ENCODE data around the gene PRKD2. TPM values are rescaled to one million over a fixed set of nuclear protein-coding genes. Genes with fewer than 3 reads are reported as not detected.
A peak's percentile ranks its signal among the peaks of the same experiment; 100 is the strongest.
"Not testable (repeated sequence)": the region's sequence is repeated elsewhere in the genome, so short reads cannot be mapped to it uniquely, and the experiment has no call there.

PRKD2 gene
- total RNA-seq, result 101 TPM

GRCh38 chr19:46717034-46717715 lies at the start of gene PRKD2:
PRKD2 (minus strand) TSS chr19:46717114; CDS start chr19:46716370, 744 bp downstream.
- intact Hi-C loops (cut with DNase I), result no loop called here
- peaks cover 5 to 18% of the 10 kb centered on the region in 2 donors for H3K4me1 ChIP-seq

GRCh38 chr19:46764817-46765291 lies 47.9 kb upstream of the PRKD2 start:
- intact Hi-C loops (cut with DNase I), result no loop called here
- no peaks in the 10 kb centered on the region for H3K27me3 ChIP-seq
- H3K9me3 ChIP-seq, result no peaks in the 10 kb centered on the region
- no peaks in the 10 kb centered on the region for H3K36me3 ChIP-seq
- H3K27ac ChIP-seq, result no peak overlapping the region
- DNase-seq (ENCODE audit: low spot score in 2 of 2), result no peak
- H3K4me1 ChIP-seq, result no peaks in the 10 kb centered on the region
- TF ChIP-seq, protein P1, sequence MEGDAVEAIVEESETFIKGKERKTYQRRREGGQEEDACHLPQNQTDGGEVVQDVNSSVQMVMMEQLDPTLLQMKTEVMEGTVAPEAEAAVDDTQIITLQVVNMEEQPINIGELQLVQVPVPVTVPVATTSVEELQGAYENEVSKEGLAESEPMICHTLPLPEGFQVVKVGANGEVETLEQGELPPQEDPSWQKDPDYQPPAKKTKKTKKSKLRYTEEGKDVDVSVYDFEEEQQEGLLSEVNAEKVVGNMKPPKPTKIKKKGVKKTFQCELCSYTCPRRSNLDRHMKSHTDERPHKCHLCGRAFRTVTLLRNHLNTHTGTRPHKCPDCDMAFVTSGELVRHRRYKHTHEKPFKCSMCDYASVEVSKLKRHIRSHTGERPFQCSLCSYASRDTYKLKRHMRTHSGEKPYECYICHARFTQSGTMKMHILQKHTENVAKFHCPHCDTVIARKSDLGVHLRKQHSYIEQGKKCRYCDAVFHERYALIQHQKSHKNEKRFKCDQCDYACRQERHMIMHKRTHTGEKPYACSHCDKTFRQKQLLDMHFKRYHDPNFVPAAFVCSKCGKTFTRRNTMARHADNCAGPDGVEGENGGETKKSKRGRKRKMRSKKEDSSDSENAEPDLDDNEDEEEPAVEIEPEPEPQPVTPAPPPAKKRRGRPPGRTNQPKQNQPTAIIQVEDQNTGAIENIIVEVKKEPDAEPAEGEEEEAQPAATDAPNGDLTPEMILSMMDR (IDR thresholded peaks at IDR 0.05), result no peak
- no peak overlapping the region for H3K4me3 ChIP-seq

More at GRCh38 chr19:46717034-46717715, at the start of gene PRKD2:
- TF ChIP-seq, protein P1 (IDR thresholded peaks at IDR 0.05), result no peak
- Histone ChIP-seq H3K27ac (peak within 1 kb of the TSS; percentile 87 to 89), H3K36me3 (peaks cover 20 to 23% of the 10 kb centered on the region in 2 donors), H3K9me3 (no peaks in the 10 kb centered on the region), H3K27me3 (no peaks in the 10 kb centered on the region), H3K4me3 (peak within 1 kb of the TSS; percentile 73 to 82)
- DNase-seq (ENCODE audit: low spot score in 2 of 2), result peak; percentile 46 to 94

GRCh38 chr19:46762245-46762890 lies 45.5 kb upstream of the PRKD2 start:
- TF ChIP-seq, protein P1 (IDR thresholded peaks at IDR 0.05), result no peak
- Histone ChIP-seq H3K27me3 (no peaks in the 10 kb centered on the region), H3K4me1 (no peaks in the 10 kb centered on the region), H3K9me3 (no peaks in the 10 kb centered on the region), H3K4me3 (no peak overlapping the region), H3K27ac (no peak overlapping the region), H3K36me3 (no peaks in the 10 kb centered on the region)
- DNase-seq (ENCODE audit: low spot score in 2 of 2), result no peak
- intact Hi-C loops (cut with DNase I), result no loop called here

DNA sequence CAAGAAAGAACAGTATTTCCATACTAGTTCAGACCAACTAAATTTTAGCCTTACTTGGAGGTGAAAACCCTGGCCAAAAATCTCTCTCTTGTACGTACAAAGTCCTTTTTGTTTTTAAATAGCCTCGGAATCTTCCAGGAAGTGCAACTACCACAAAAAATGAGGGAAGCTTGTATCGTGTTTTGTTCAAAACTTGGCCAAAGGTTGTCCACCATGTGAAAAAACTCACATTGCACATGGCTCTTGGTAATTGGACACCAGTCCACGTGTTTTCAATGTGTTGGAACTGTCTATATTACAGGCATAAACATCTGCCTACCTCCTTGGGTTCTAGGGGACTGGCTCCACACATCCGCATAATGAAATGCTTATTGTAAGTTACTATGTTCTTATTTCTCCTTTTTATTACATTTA lies 44.5 kb upstream of the PRKD2 start:
- H3K4me3 ChIP-seq, result no peak overlapping the region
- intact Hi-C loops (cut with DNase I), result no loop called here
- H3K27me3 ChIP-seq, result no peaks in the 10 kb centered on the region
- no peak for DNase-seq (ENCODE audit: low spot score in 2 of 2)
- H3K9me3 ChIP-seq, result no peaks in the 10 kb centered on the region
- TF ChIP-seq, protein P1 (IDR thresholded peaks at IDR 0.05), result no peak
- H3K36me3 ChIP-seq, result peaks cover 2 to 6% of the 10 kb centered on the region in 2 donors
- no peak overlapping the region for H3K27ac ChIP-seq
- H3K4me1 ChIP-seq, result no peaks in the 10 kb centered on the region

DNA sequence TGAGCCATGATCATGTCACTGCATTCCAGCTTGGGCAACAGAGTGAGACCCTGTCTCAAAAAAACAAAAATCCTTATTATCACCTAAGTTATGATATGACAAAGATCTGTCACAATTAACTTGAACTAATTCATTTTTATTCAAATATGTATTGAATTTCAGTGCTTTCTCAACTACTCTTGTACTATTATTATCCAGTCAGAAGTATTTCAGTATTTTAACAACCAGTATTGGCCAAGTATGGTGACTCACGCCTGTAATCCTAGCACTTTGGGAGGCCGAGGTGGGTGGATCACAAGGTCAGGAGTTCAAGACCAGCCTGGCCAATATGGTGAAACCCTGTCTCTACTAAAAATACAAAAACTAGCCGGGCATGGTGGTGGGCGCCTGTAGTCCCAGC lies 44.0 kb upstream of the PRKD2 start:
- H3K4me3 ChIP-seq; H3K4me1 ChIP-seq; H3K36me3 ChIP-seq; H3K27me3 ChIP-seq; DNase-seq (ENCODE audit: low spot score in 2 of 2); H3K27ac ChIP-seq; H3K9me3 ChIP-seq; intact Hi-C loops (cut with DNase I): not testable (repeated sequence)

- Histone ChIP-seq H3K36me3 (peaks cover 7 to 9% of the 10 kb centered on the region in 2 donors), H3K4me1 (no peaks in the 10 kb centered on the region), H3K4me3 (no peak overlapping the region), H3K27ac (no peak overlapping the region), H3K27me3 (no peaks in the 10 kb centered on the region), H3K9me3 (no peaks in the 10 kb centered on the region)
- no peak for DNase-seq (ENCODE audit: low spot score in 2 of 2)
- intact Hi-C loops (cut with DNase I), result no loop called here
- TF ChIP-seq, protein P1 (IDR thresholded peaks at IDR 0.05), result no peak
Observed at GRCh38 chr19:46760363-46760762, 43.4 kb upstream of the PRKD2 start.

Measured in ascending aorta (tissue), 2 donors.